ENCODE measurements around the gene PTGR3. TPM values are rescaled to one million over a fixed set of nuclear protein-coding genes. Genes with fewer than 3 reads are reported as not detected.

The PTGR3 gene
- total RNA-seq, 2 experiments from 2014 or later, result 36.6 to 37.2 TPM

DNA sequence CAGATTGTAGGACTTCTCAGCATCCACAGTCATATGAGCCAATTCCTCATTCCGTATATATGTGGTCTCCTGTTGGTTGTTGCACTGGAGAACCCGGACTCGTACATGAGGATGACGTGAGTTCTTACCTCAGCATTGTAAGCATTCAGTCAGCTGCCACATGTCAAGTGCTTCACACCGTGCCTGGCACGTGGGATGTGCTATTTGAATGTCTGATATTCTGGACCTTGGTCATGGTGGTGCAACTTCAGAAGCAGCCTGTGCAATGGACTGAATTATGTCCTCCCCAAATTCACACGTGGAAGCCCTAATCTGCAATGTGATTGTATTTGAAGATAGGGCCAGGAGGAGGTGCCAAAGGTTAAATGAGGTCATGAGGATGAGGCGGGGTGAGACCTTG lies 32.1 kb downstream of the PTGR3 start:
- Mint-ChIP-seq H3K4me1 (peaks cover 7% of the 10 kb centered on the region), H3K27me3 (peaks cover 8% of the 10 kb centered on the region), H3K27ac (no peak overlapping the region), H3K36me3 (no peaks in the 10 kb centered on the region), H3K4me3 (no peak overlapping the region), H3K9me3 (no peaks in the 10 kb centered on the region)
- no peak for ATAC-seq (ENCODE audit: low read depth)
- POLR2A ChIA-PET, result no interaction called here
- no peak for DNase-seq

DNA sequence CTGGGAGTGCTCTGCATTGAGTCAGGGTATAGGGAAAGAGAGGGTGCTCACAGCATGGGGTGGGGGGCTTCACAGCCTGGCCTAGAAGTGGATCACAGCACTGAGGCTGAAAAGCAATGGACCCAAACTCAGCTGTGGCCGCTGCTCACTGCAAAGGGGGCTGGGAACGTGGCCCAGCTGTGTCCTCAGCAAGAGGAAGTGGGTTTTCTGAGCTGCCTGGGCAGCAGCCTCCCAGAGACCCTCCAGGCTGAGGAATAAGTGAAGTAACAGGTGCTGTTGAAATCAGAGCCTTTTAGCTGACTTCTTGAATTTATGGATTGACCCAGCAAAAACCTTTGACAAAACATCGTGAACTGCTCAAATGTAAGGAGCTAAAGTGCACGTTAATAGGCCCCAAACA lies 35.2 kb downstream of the PTGR3 start:
- Mint-ChIP-seq H3K27ac (no peak overlapping the region), H3K36me3 (no peaks in the 10 kb centered on the region), H3K27me3 (peaks cover 5% of the 10 kb centered on the region), H3K9me3 (no peaks in the 10 kb centered on the region), H3K4me1 (peaks cover 7% of the 10 kb centered on the region), H3K4me3 (no peak overlapping the region)
- ATAC-seq (ENCODE audit: low read depth) (no peak), DNase-seq (no peak)
- POLR2A ChIA-PET, result no interaction called here

DNA sequence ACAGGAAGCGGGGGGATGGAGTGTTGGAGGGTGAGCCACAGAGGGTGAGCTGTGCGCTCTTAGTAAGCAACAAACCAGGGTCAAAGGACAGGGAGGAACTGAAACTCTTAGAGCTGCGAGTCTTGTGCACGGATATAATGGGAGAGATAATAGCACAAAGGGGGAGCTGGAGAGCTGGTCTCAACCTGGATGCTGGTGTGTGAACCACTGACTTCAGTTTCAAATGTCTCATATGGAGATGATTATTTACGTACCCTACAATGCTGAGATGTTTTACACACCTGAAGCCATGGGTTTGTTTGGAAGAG lies 35.9 kb downstream of the PTGR3 start:
- H3K27ac Mint-ChIP-seq, result no peak overlapping the region
- H3K4me3 Mint-ChIP-seq, result no peak overlapping the region
- ATAC-seq (ENCODE audit: low read depth) (no peak), DNase-seq (no peak)
- peaks cover 7% of the 10 kb centered on the region for H3K4me1 Mint-ChIP-seq
- POLR2A ChIA-PET, result no interaction called here
- no peaks in the 10 kb centered on the region for H3K36me3 Mint-ChIP-seq
- peaks cover 7% of the 10 kb centered on the region for H3K27me3 Mint-ChIP-seq
- H3K9me3 Mint-ChIP-seq, result no peaks in the 10 kb centered on the region

DNA sequence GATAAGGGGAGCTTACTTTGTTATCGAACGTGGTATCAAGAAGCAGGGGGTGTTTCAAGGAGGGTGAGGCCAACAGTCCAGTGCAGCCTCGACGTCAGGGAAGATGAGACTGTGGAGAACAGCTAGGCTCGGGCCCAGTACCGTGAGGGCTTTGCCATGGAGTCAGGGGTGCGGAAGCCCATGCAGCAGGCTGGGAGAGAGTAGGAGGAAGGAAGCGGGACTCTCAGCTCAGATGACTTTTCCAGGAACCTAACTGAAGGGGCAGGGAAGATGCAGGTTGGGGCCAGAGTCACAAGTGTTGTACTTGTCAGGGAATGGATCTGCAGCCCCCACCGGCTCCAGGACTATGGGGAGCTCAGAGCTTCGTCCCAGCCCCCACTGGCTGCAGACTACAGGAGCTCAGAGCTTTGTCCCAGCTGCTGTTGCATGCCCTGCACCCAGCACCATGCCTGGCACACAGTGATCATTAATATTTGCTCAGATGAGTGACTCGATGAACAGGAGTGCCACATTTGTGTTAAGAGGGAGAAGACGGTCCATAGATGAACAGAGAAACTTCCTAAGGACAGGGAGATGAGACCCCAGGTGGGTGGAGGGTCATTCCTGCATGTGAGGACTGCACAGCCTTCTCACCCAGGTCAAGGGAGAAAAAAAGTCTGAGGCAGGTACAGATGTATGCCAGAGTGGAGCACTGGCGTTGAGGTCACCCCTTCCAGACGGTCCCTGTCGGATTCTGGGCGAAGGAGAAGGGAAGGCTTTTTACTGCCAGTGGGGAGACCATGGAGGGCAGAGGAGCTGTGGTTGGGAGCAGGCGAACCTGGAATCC lies 36.4 kb downstream of the PTGR3 start:
- DNase-seq (no peak), ATAC-seq (ENCODE audit: low read depth) (no peak)
- POLR2A ChIA-PET, result interaction anchor here (0.6 kb wide), 1 partner anchor 92 kb away, joined by 4 read pairs; no protein-coding TSS in a partner anchor
- H3K27me3 Mint-ChIP-seq, result peaks cover 7% of the 10 kb centered on the region
- H3K36me3 Mint-ChIP-seq, result no peaks in the 10 kb centered on the region
- H3K9me3 Mint-ChIP-seq, result no peaks in the 10 kb centered on the region
- no peak overlapping the region for H3K27ac Mint-ChIP-seq
- no peak overlapping the region for H3K4me3 Mint-ChIP-seq
- peaks cover 7% of the 10 kb centered on the region for H3K4me1 Mint-ChIP-seq

DNA sequence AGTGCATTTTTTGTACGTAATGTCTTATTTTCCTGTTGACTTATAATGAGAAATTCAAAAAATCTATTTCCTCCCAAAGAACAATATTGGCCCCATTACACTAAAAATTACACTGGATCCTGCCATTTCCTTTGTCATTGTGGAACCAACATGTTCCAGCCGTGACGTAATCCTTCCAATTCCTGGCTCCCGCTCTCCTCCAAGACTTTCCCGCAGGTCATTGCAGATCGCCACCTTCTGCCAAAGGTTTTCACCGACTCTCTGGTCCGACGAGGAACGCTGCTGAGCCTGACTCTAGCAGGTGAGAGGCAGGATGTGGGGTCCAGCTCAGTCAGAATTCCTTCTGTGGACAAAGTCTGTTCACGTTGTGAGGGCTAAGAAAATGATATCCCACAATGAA lies 38.0 kb downstream of the PTGR3 start:
- Mint-ChIP-seq H3K4me3 (no peak overlapping the region), H3K27ac (no peak overlapping the region), H3K9me3 (peaks cover 2% of the 10 kb centered on the region), H3K36me3 (no peaks in the 10 kb centered on the region), H3K4me1 (peaks cover 7% of the 10 kb centered on the region), H3K27me3 (peaks cover 7% of the 10 kb centered on the region)
- ATAC-seq (ENCODE audit: low read depth), result no peak
- no peak for DNase-seq
- POLR2A ChIA-PET, result no interaction called here

DNA sequence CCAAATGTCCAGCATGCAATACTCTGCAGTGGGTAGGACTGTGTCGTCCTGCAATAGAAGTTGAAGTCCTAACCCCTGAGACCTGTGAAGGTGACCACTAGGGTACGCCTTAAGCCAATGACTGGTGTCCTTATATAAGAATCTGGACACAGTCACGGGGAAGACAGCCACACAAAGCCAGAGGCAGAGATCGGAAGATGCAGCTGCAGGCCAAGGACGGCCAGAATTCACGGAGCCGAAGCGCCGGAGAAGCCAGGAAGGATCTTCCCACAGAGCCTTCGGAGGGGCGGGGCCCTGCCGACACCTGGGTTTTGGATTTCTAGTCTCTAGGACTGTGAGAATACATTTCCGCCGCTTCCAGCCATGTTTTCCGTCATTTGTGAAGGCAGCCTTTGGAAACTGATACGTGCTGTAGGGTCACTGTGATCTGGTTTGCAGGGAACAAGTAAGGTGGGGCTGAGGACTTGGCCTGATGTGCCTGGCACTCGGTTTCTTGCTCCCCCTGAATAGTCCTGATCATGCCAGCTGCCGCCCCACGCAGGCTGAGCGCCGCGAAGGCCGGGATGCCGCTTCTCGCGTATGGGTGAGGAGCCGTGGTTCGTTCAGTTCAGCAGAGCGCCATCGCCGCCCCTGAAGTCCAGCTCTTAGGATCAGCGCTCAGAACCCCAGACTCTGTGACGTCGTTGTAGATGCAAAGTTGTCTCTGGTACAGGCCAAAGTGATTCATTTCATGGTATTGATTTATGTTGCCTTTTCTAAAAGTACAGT lies 38.7 kb downstream of the PTGR3 start:
- H3K27me3 Mint-ChIP-seq, result peaks cover 7% of the 10 kb centered on the region
- no peak for ATAC-seq (ENCODE audit: low read depth)
- H3K36me3 Mint-ChIP-seq, result no peaks in the 10 kb centered on the region
- DNase-seq, result no peak
- no peak overlapping the region for H3K27ac Mint-ChIP-seq
- H3K9me3 Mint-ChIP-seq, result peaks cover 2% of the 10 kb centered on the region
- no peak overlapping the region for H3K4me3 Mint-ChIP-seq
- POLR2A ChIA-PET, result no interaction called here
- H3K4me1 Mint-ChIP-seq, result peaks cover 7% of the 10 kb centered on the region

DNA sequence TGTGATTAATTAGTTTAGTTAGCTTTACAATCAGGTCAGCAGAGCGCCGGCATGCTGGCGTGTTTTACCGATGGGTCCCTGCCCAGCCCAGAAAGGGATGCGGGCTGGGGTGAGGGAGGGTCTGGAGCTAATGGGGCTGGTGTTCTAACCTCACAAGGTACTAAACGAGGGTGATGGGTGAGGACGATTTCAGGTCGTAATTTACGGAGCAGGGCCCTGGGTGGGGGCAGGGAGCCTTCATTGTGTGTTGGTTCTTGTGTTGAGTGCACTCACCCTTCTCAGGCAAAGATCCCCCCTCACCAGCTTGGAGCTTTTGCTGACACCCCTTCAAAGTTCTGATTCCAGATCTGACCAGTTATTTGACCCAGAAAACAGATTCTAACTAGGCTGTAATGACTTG lies 39.5 kb downstream of the PTGR3 start:
- POLR2A ChIA-PET, result no interaction called here
- Mint-ChIP-seq H3K36me3 (no peaks in the 10 kb centered on the region), H3K4me3 (no peak overlapping the region), H3K27ac (no peak overlapping the region), H3K4me1 (peaks cover 7% of the 10 kb centered on the region), H3K27me3 (peaks cover 7% of the 10 kb centered on the region), H3K9me3 (peaks cover 2% of the 10 kb centered on the region)
- DNase-seq (no peak), ATAC-seq (ENCODE audit: low read depth) (no peak)

DNA sequence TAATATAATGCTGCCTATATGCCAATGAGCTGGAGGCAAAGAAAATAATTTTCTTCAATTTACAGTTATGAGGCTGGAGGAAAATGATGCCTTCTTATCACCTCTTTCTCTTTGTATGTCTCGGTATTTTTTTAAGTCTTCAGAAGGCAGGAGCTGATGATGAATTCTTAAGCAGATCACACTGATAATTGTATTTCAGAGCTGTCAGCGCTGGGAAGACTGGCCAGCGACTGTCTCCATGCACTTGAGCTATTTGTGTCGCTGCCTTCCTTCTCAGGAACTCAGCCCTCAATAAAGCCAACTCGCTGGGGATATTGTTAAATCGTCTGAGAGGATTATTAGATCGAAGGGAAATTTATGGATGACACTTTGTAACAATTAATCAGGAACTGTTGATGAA lies 40.3 kb downstream of the PTGR3 start:
- Mint-ChIP-seq H3K4me1 (peaks cover 7% of the 10 kb centered on the region), H3K36me3 (no peaks in the 10 kb centered on the region)

DNA sequence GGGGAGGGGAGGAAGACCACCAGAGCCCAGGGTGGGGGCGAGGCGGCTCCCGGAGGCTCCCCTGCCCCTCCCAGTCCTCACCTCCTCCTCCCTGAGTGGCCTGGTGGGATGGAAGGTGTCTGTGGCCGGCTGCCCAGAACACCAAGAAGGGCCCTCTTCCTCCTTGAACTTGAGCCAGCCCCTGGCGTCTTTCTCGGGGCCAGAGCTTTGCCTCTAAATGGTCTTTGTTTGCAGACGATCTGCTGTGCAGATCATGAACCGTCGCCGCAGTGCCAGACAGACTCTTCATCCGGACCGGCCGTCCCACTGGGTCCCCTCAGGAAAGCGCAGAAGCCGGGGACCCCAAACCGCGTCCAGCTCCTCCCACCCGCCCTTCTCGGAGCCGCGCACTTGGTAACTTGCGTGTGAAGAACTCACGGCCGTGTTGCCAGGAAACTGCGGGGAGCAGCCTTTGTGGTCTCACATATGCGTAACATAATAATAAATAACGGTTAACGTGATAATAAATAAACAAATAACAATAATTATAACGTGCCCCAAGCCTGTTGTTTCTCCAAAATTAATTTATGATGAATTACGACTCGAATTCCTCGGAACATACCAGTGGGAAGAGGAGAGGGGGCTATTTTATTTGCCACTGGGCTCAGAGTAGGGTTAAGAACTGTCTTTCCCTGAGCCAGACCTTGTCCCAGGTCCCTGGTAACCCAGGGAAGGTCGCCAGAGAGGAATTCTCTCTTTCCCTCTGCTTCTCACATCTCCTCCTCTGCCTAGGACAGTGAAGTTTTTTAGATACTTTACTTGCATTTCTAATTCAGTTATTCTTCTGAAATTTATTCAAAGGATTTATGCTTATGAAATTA lies 41.0 kb downstream of the PTGR3 start:
- H3K9me3 Mint-ChIP-seq, result peaks cover 2% of the 10 kb centered on the region
- H3K4me1 Mint-ChIP-seq, result peaks cover 2% of the 10 kb centered on the region
- no peak overlapping the region for H3K4me3 Mint-ChIP-seq
- POLR2A ChIA-PET, result no interaction called here
- no peak overlapping the region for H3K27ac Mint-ChIP-seq
- no peak for ATAC-seq (ENCODE audit: low read depth)
- H3K27me3 Mint-ChIP-seq, result peaks cover 7% of the 10 kb centered on the region
- no peak for DNase-seq
- no peaks in the 10 kb centered on the region for H3K36me3 Mint-ChIP-seq

More for the DNA sequence above, 40.3 kb downstream of the PTGR3 start:
- POLR2A ChIA-PET, result no interaction called here
- DNase-seq, result no peak
- H3K27me3 Mint-ChIP-seq, result peaks cover 7% of the 10 kb centered on the region
- no peak for ATAC-seq (ENCODE audit: low read depth)
- no peak overlapping the region for H3K4me3 Mint-ChIP-seq
- H3K9me3 Mint-ChIP-seq, result peaks cover 2% of the 10 kb centered on the region
- no peak overlapping the region for H3K27ac Mint-ChIP-seq

DNA sequence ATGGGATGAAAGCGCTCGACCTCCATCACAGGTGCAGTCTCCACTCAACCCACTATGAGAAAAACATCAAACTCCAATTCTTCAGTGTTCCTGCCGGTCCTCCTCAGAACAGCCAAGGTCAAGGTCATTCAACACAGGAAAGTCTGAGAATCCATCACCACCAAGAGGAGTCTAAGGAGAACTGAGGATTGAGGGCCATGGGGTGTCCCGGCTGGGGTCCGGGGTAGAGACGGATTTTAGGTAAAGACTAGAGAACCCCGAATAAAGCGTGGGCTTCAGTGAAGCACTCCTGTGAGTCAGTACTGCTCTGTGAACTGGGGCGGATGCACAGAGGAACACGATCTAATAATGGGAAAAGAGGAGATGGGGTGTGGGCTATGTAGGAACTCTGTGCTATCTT lies 41.8 kb downstream of the PTGR3 start:
- DNase-seq (no peak), ATAC-seq (ENCODE audit: low read depth) (no peak)
- POLR2A ChIA-PET, result no interaction called here
- no peaks in the 10 kb centered on the region for H3K4me1 Mint-ChIP-seq
- H3K27me3 Mint-ChIP-seq, result peaks cover 7% of the 10 kb centered on the region
- H3K36me3 Mint-ChIP-seq, result no peaks in the 10 kb centered on the region
- H3K4me3 Mint-ChIP-seq, result no peak overlapping the region
- no peak overlapping the region for H3K27ac Mint-ChIP-seq
- H3K9me3 Mint-ChIP-seq, result peaks cover 2% of the 10 kb centered on the region

DNA sequence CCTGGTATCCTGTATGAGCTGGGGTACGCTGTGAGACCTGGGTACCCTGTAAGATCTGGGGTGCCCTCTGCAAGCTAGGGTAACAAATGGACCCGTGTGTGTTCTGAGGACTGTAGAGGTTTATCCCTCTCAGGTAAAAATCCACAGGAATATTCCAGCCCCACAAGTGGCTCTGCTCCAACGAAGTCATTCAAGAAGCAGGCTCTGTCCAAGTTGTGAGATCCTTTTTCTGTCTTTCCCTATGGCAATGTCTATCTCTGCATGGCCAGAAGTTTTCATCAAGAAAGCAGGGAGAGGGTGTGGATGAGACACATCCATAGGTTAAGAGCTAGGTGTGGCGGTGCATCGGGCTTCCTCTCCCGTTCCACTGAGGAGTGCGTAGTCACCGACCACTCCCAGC lies 43.0 kb downstream of the PTGR3 start:
- ATAC-seq (ENCODE audit: low read depth) (no peak), DNase-seq (no peak)
- no peaks in the 10 kb centered on the region for H3K36me3 Mint-ChIP-seq
- H3K27ac Mint-ChIP-seq, result no peak overlapping the region
- H3K27me3 Mint-ChIP-seq, result peaks cover 7% of the 10 kb centered on the region
- POLR2A ChIA-PET, result no interaction called here
- H3K9me3 Mint-ChIP-seq, result peaks cover 2% of the 10 kb centered on the region
- no peak overlapping the region for H3K4me3 Mint-ChIP-seq
- H3K4me1 Mint-ChIP-seq, result peaks cover 10% of the 10 kb centered on the region

DNA sequence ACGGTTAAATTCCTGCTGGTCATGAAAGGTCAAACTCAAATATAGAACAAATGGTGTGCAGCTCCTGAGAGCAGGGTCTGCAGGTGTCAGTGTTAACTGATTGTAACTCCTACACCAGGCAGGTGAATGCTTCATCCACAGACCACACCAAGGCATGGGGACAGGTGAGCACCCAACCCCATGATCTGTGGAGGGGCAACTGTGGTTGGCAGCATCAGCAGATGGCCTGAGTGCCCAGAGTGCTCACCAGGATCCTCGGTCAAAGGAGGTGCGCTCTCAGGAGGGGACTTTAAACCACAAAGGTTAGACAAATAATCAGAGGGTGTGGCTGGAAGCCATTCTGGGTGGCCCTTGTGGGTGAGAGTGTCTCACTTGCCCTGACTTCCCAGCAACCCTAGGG lies 44.5 kb downstream of the PTGR3 start:
- Mint-ChIP-seq H3K9me3 (peaks cover 2% of the 10 kb centered on the region), H3K27me3 (peaks cover 7% of the 10 kb centered on the region), H3K4me1 (peaks cover 11% of the 10 kb centered on the region), H3K4me3 (no peak overlapping the region), H3K36me3 (no peaks in the 10 kb centered on the region), H3K27ac (no peak overlapping the region)
- POLR2A ChIA-PET, result no interaction called here
- ATAC-seq (ENCODE audit: low read depth), result no peak
- DNase-seq, result no peak

DNA sequence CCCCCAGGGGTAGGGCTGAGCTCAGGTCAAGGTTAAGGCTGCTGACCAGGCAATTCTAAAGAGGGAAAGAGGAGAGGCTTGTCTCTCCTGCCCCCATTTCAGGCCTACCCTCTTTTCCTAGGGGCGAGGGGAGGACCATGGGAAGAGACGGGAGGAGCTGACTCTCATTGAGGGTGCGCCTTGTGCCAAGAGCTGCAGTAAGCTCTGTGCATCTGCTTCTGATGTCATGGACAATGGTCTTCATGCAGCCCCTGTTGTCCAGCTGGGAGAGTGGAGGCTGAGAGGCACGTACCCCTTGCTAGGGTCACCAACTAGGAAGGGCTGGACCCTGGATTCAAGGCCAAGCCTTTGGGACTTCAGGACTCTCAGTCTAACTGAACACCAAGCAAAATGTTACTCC lies 45.2 kb downstream of the PTGR3 start:
- H3K27ac Mint-ChIP-seq, result no peak overlapping the region
- no peaks in the 10 kb centered on the region for H3K36me3 Mint-ChIP-seq
- DNase-seq (no peak), ATAC-seq (ENCODE audit: low read depth) (no peak)
- H3K9me3 Mint-ChIP-seq, result peaks cover 2% of the 10 kb centered on the region
- POLR2A ChIA-PET, result no interaction called here
- H3K4me3 Mint-ChIP-seq, result no peak overlapping the region
- H3K27me3 Mint-ChIP-seq, result peaks cover 6% of the 10 kb centered on the region
- H3K4me1 Mint-ChIP-seq, result peaks cover 11% of the 10 kb centered on the region
